Calu3 (cell line): ENCODE results near the gene CYP11A1. TPM values are rescaled to one million over a fixed set of nuclear protein-coding genes. Genes with fewer than 3 reads are reported as not detected.

ENCODE experiments used
- BruUV-seq: library from RNA; stranded (reverse); fragments of 400-500 nt; replicated peaks from 2 replicates; lab custom pipeline; 2021; lab: Mats Ljungman, UMichigan
- CTCF ChIA-PET: fragments of 300-600 bp; sonication (Branson Sonifier 250); formaldehyde crosslinking; loops from one replicate; lab custom pipeline; 2022; ENCODE audit warnings: antibody characterized with exemption; lab: Charles Lee
- DNase-seq: peaks from one replicate; pipeline ENCODE4 v3.0.0; 2022
- H3K27ac Mint-ChIP-seq: one replicate; pipeline ENCODE4 v1.8.0; 2022; ENCODE audit warnings: mixed read lengths; ENCODE audit not compliant: unreplicated experiment
- H3K27me3 Mint-ChIP-seq: one replicate; pipeline ENCODE4 v1.8.0; 2022; ENCODE audit warnings: mixed read lengths; ENCODE audit not compliant: unreplicated experiment
- H3K36me3 Mint-ChIP-seq: one replicate; pipeline ENCODE4 v1.8.0; 2022; ENCODE audit warnings: mild to moderate bottlenecking, moderate library complexity, mixed read lengths; ENCODE audit not compliant: insufficient read depth, unreplicated experiment
- H3K4me1 Mint-ChIP-seq: one replicate; pipeline ENCODE4 v1.8.0; 2022; ENCODE audit warnings: mild to moderate bottlenecking, low read depth, mixed read lengths; ENCODE audit not compliant: unreplicated experiment
- H3K4me3 Mint-ChIP-seq: one replicate; pipeline ENCODE4 v1.8.0; 2022; ENCODE audit warnings: mild to moderate bottlenecking, low read depth, moderate library complexity, mixed read lengths; ENCODE audit not compliant: unreplicated experiment
- H3K9me3 Mint-ChIP-seq: one replicate; pipeline ENCODE4 v1.8.0; 2022; ENCODE audit warnings: low read depth, mixed read lengths; ENCODE audit not compliant: unreplicated experiment
- intact Hi-C: fragments of 100-400 bp; cut with micrococcal nuclease; formaldehyde crosslinking; loops from one replicate; pipeline ENCODE4 v1.10.0; 2022; ENCODE audit not compliant: unreplicated experiment
- total RNA-seq: library from RNA; stranded (reverse); gene quantifications from 2 replicates; pipeline ENCODE4 v1.2.3, GENCODE V29; 2022
- TF ChIP-seq, protein P1 (sequence below): fragments of 200-600 bp; IDR thresholded peaks from one replicate; pipeline ENCODE4 v1.8.0; 2022; ENCODE audit warnings: antibody characterized with exemption; ENCODE audit not compliant: unreplicated experiment

Gene CYP11A1
- total RNA-seq, 1 experiment from 2014 or later: not detected

DNA sequence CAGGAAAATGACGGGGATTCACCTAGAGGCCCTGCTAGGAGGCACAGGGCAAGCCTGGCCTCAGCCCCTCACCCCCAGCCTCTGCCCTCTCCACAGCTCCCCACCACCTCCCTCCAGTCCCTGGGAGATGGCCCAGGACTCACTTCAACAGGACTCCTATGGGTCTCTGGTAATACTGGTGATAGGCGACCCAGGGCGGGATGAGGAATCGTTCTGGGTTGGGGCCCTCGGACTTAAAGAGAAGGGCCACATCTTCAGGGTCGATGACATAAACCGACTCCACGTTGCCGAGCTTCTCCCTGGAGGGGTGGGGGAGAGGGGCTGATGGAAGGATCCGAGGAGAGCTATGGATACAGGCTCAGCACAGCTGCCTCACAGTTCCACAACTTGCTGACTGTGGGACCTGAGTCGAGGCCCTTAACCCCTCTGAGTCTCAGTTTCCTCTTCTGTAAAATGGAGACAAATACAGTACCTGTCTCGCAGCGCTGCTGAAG is 19.6 kb downstream of the CYP11A1 start:
- Mint-ChIP-seq H3K4me3 (no peak overlapping the region), H3K9me3 (no peaks in the 10 kb centered on the region), H3K27me3 (peaks cover 40% of the 10 kb centered on the region), H3K36me3 (no peaks in the 10 kb centered on the region), H3K27ac (no peak overlapping the region), H3K4me1 (peaks cover 9% of the 10 kb centered on the region)
- CTCF ChIA-PET: no interaction called here
- DNase-seq: no peak
- intact Hi-C loops: no loop called here
- no TSS peak for BruUV-seq
- TF ChIP-seq, protein P1, sequence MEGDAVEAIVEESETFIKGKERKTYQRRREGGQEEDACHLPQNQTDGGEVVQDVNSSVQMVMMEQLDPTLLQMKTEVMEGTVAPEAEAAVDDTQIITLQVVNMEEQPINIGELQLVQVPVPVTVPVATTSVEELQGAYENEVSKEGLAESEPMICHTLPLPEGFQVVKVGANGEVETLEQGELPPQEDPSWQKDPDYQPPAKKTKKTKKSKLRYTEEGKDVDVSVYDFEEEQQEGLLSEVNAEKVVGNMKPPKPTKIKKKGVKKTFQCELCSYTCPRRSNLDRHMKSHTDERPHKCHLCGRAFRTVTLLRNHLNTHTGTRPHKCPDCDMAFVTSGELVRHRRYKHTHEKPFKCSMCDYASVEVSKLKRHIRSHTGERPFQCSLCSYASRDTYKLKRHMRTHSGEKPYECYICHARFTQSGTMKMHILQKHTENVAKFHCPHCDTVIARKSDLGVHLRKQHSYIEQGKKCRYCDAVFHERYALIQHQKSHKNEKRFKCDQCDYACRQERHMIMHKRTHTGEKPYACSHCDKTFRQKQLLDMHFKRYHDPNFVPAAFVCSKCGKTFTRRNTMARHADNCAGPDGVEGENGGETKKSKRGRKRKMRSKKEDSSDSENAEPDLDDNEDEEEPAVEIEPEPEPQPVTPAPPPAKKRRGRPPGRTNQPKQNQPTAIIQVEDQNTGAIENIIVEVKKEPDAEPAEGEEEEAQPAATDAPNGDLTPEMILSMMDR: no peak

DNA sequence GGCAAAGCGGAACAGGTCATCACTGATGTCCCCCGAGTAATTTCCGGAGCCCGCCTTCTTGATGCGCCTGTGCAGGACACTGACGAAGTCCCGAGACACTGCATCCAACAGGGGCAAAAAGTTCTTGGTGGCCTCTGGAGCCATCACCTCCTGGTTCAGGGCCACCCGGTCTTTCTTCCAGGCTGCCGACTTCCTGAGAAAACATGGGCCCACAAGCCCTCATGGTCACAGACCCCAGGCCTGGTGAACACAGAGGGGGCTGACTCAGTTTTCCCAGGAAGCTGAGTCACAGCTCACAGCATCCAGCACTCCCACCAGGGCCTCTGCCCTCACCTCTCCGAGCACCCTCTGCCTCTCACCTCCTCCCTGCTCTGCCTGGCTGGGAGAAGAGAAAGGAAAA is 22.4 kb downstream of the CYP11A1 start:
- DNase-seq: no peak
- H3K9me3 Mint-ChIP-seq: no peaks in the 10 kb centered on the region
- H3K27me3 Mint-ChIP-seq: peaks cover 24% of the 10 kb centered on the region
- intact Hi-C loops: no loop called here
- H3K4me3 Mint-ChIP-seq: no peak overlapping the region
- H3K4me1 Mint-ChIP-seq: peaks cover 23% of the 10 kb centered on the region
- no TSS peak for BruUV-seq
- TF ChIP-seq, protein P1: no peak
- no peaks in the 10 kb centered on the region for H3K36me3 Mint-ChIP-seq
- CTCF ChIA-PET: no interaction called here
- no peak overlapping the region for H3K27ac Mint-ChIP-seq

GRCh38 chr15:74343797-74344127 is 23.7 kb downstream of the CYP11A1 start:
- H3K27ac Mint-ChIP-seq: no peak overlapping the region
- peaks cover 17% of the 10 kb centered on the region for H3K27me3 Mint-ChIP-seq
- intact Hi-C loops: no loop called here
- no peak for DNase-seq
- TF ChIP-seq, protein P1: no peak
- BruUV-seq: no TSS peak
- H3K4me3 Mint-ChIP-seq: no peak overlapping the region
- CTCF ChIA-PET: no interaction called here
- H3K36me3 Mint-ChIP-seq: no peaks in the 10 kb centered on the region
- H3K4me1 Mint-ChIP-seq: peaks cover 28% of the 10 kb centered on the region
- H3K9me3 Mint-ChIP-seq: no peaks in the 10 kb centered on the region

DNA sequence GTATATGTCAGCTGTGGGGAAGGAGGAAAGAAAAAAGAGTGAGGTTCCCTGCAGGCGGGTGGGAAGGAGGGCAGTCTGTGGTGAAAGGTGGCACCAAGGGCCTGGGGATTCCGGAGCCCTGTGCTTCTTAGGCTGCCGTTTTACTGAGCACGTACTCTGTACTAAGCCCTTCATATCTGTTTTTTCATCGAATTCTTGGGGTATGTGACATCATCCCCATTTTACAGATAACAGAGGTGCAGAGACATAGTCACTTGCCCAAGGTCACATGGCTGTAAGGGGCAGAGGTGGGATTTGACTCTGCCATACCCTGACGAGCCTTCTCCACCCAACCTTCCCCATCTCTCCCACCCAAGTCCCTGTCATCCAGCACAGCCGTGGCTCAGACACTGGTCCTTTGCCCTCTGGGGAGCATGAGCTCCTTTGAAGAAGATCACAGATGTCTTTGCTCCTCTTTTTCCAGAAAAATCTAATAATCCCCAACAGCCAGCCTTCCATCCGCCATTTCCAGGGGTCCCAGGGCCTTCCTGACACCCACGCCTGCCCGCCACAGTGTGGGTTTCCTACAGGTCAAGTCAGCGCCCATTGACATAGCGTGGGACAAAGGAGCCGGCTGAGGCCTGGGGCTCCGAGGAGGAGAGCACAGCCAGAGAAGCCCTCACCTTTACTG is 24.2 kb downstream of the CYP11A1 start:
- DNase-seq: no peak
- no peaks in the 10 kb centered on the region for H3K36me3 Mint-ChIP-seq
- H3K4me3 Mint-ChIP-seq: no peak overlapping the region
- no TSS peak for BruUV-seq
- peaks cover 12% of the 10 kb centered on the region for H3K27me3 Mint-ChIP-seq
- CTCF ChIA-PET: no interaction called here
- TF ChIP-seq, protein P1: no peak
- intact Hi-C loops: no loop called here
- H3K27ac Mint-ChIP-seq: no peak overlapping the region
- H3K4me1 Mint-ChIP-seq: peaks cover 28% of the 10 kb centered on the region
- no peaks in the 10 kb centered on the region for H3K9me3 Mint-ChIP-seq
